HL-60 (cell line): Measurements from ENCODE around the gene PTGER4.
A peak's percentile ranks its signal among the peaks of the same experiment; 100 is the strongest.

Experiments
- DNase-seq, 2 experiments: peaks; one replicate each; pipeline ENCODE4 v3.0.0-alpha.2; 2010 to 2020; ENCODE audit warnings: low read depth in 1 of 2, low spot score in 1 of 2
- H3K27ac ChIP-seq: fragments of 250-450 bp; sonication (Bioruptor Pico); replicated peaks from 2 replicates; pipeline ENCODE4 v1.5.1; 2020; ENCODE audit warnings: mild to moderate bottlenecking, moderate library complexity
- H3K27me3 ChIP-seq: fragments of 250-450 bp; sonication (Bioruptor Pico); 2 replicates; pipeline ENCODE4 v1.5.1; 2021; ENCODE audit warnings: mild to moderate bottlenecking, moderate library complexity; ENCODE audit not compliant: insufficient read depth, poor library complexity, severe bottlenecking
- H3K4me3 ChIP-seq: replicated peaks from 2 replicates; pipeline ENCODE4 v1.5.1; 2011; ENCODE audit warnings: mild to moderate bottlenecking, control low read depth, low read length; ENCODE audit not compliant: insufficient read depth
- CTCF ChIP-seq: IDR thresholded peaks from one replicate; pipeline ENCODE4 v1.5.1; 2011; ENCODE audit warnings: low read length, control low read depth, inconsistent platforms; ENCODE audit not compliant: insufficient read depth
- GABPA ChIP-seq: IDR thresholded peaks from 2 replicates; pipeline ENCODE4 v1.6.1; 2012; ENCODE audit warnings: low read depth
- POLR2AphosphoS5 ChIP-seq: IDR thresholded peaks from 2 replicates; pipeline ENCODE4 v1.6.1; 2012; ENCODE audit warnings: low read depth
- REST ChIP-seq: IDR thresholded peaks from 2 replicates; pipeline ENCODE4 v1.6.1; 2012; ENCODE audit warnings: low read depth; ENCODE audit not compliant: insufficient replicate concordance
- SPI1 ChIP-seq: IDR thresholded peaks from 2 replicates; pipeline ENCODE4 v1.6.1; 2012; ENCODE audit warnings: low read depth, mild to moderate bottlenecking, borderline replicate concordance

The PTGER4 gene

GRCh38 chr5:40676613-40677343 is 2.9 kb upstream of the PTGER4 start:
- Histone ChIP-seq H3K27me3 (no peaks in the 10 kb centered on the region), H3K4me3 (no peak overlapping the region), H3K27ac (peak overlapping the region; percentile 95)
- no peak for DNase-seq
- TF ChIP-seq REST, result no peak
- no peak for TF ChIP-seq GABPA
- TF ChIP-seq CTCF, result no peak
- no peak for TF ChIP-seq POLR2AphosphoS5
- TF ChIP-seq SPI1, result no peak

- Histone ChIP-seq H3K27me3 (no peaks in the 10 kb centered on the region), H3K27ac (peak overlapping the region; percentile 95), H3K4me3 (no peak overlapping the region)
- DNase-seq, result no peak
- TF ChIP-seq CTCF (no peak), GABPA (no peak), REST (no peak), SPI1 (no peak), POLR2AphosphoS5 (no peak)
These were observed 2.3 kb upstream of the PTGER4 start for GRCh38 chr5:40677456-40677855.

- H3K27me3 ChIP-seq, result no peaks in the 10 kb centered on the region
- no peak overlapping the region for H3K4me3 ChIP-seq
- H3K27ac ChIP-seq, result peak overlapping the region; percentile 95
- peak in 1 of 2 experiments; percentile 44 for DNase-seq
- TF ChIP-seq POLR2AphosphoS5 (no peak), REST (no peak), GABPA (no peak), CTCF (no peak), SPI1 (no peak)
These were observed 1.7 kb upstream of the PTGER4 start for GRCh38 chr5:40678026-40678425.
